ENCODE results near the gene DOCK1.

The DOCK1 gene

GRCh38 chr10:127039435-127039834 lies 134.2 kb downstream of the DOCK1 start:
- TF ChIP-seq CTCF (IDR thresholded peaks at IDR 0.05; ENCODE audit: low read length, missing control alignments): no peak
- no peak overlapping the region for H3K4me3 ChIP-seq (replicated peaks; ENCODE audit: low read depth, low read length)
- no peak for DNase-seq (ENCODE audit: low read depth)

- no peak for DNase-seq (ENCODE audit: low read depth)
- no peak for TF ChIP-seq CTCF (IDR thresholded peaks at IDR 0.05; ENCODE audit: low read length, missing control alignments)
These were observed 135.5 kb downstream of the DOCK1 start for GRCh38 chr10:127040756-127041155.

GRCh38 chr10:127041552-127041951 lies 136.3 kb downstream of the DOCK1 start:
- no peak for TF ChIP-seq CTCF (IDR thresholded peaks at IDR 0.05; ENCODE audit: low read length, missing control alignments)
- no peak overlapping the region for H3K4me3 ChIP-seq (replicated peaks; ENCODE audit: low read depth, low read length)
- DNase-seq (ENCODE audit: low read depth): peak; percentile 86

More at GRCh38 chr10:127040756-127041155, 135.5 kb downstream of the DOCK1 start:
- no peak overlapping the region for H3K4me3 ChIP-seq (replicated peaks; ENCODE audit: low read depth, low read length)

GRCh38 chr10:127043301-127043700 lies 138.1 kb downstream of the DOCK1 start:
- TF ChIP-seq CTCF (IDR thresholded peaks at IDR 0.05; ENCODE audit: low read length, missing control alignments): no peak
- H3K4me3 ChIP-seq (replicated peaks; ENCODE audit: low read depth, low read length): no peak overlapping the region
- DNase-seq (ENCODE audit: low read depth): no peak

- no peak overlapping the region for H3K4me3 ChIP-seq (replicated peaks; ENCODE audit: low read depth, low read length)
- no peak for TF ChIP-seq CTCF (IDR thresholded peaks at IDR 0.05; ENCODE audit: low read length, missing control alignments)
- no peak for DNase-seq (ENCODE audit: low read depth)
These were observed 139.0 kb downstream of the DOCK1 start for GRCh38 chr10:127044186-127044585.

GRCh38 chr10:127046975-127047877 lies 142.0 kb downstream of the DOCK1 start:
- H3K4me3 ChIP-seq (replicated peaks; ENCODE audit: low read depth, low read length): no peak overlapping the region
- no peak for TF ChIP-seq CTCF (IDR thresholded peaks at IDR 0.05; ENCODE audit: low read length, missing control alignments)
- DNase-seq (ENCODE audit: low read depth): peak; percentile 23

GRCh38 chr10:127047878-127048238 lies 142.6 kb downstream of the DOCK1 start:
- no peak for TF ChIP-seq CTCF (IDR thresholded peaks at IDR 0.05; ENCODE audit: low read length, missing control alignments)
- no peak overlapping the region for H3K4me3 ChIP-seq (replicated peaks; ENCODE audit: low read depth, low read length)
- no peak for DNase-seq (ENCODE audit: low read depth)

Measured in fibroblast of pulmonary artery (primary cell).